PFSK-1 (cell line): ENCODE results near the gene OR6X1.

Experiments
- FOXP2 ChIP-seq: optimal IDR thresholded peaks from 2 replicates; pipeline ENCODE3; 2011; ENCODE audit warnings: borderline replicate concordance, control low read depth, inconsistent platforms; ENCODE audit not compliant: insufficient read depth; ENCODE audit errors: extremely low read length, extremely low read depth
- POLR2AphosphoS5 ChIP-seq: IDR thresholded peaks from 2 replicates; pipeline ENCODE4 v1.6.1; 2012; ENCODE audit warnings: low read depth, mild to moderate bottlenecking, control low read depth, low read length, moderate library complexity
- REST ChIP-seq, 2 experiments: IDR thresholded peaks; 2 replicates each; pipeline versions ENCODE4 v1.6.1 to v1.8.0; 2011 to 2012; ENCODE audit warnings: low read depth in 2 of 2, low read length in 2 of 2, control low read depth in 1 of 2, inconsistent platforms in 1 of 2, mild to moderate bottlenecking in 1 of 2, moderate library complexity in 1 of 2; ENCODE audit not compliant: insufficient read depth in 1 of 2
- SIN3A ChIP-seq: IDR thresholded peaks from 2 replicates; pipeline ENCODE4 v1.6.1; 2012; ENCODE audit warnings: mild to moderate bottlenecking, low read length, moderate library complexity, borderline replicate concordance; ENCODE audit not compliant: insufficient read depth
- TAF1 ChIP-seq: IDR thresholded peaks from 2 replicates; pipeline ENCODE4 v1.6.1; 2012; ENCODE audit warnings: low read length, control low read depth, borderline replicate concordance; ENCODE audit not compliant: insufficient read depth

- no peak for TF ChIP-seq POLR2AphosphoS5
- TF ChIP-seq SIN3A: no peak
- no peak for TF ChIP-seq TAF1
- TF ChIP-seq REST (IDR thresholded peaks at IDR 0.05; ENCODE audit: insufficient read depth in 1 of 2, low read depth in 2 of 2, low read length in 2 of 2): no peak
- no peak for TF ChIP-seq FOXP2
Measured at GRCh38 chr11:123798513-123799252, 44.4 kb upstream of the OR6X1 start.
